Left cardiac atrium (tissue), 4 donors: ENCODE measurements around the gene ZNF394. TPM values are rescaled to one million over a fixed set of nuclear protein-coding genes. Genes with fewer than 3 reads are reported as not detected.
A peak's percentile ranks its signal among the peaks of the same experiment; 100 is the strongest.
"Not testable (repeated sequence)": the region's sequence is repeated elsewhere in the genome, so short reads cannot be mapped to it uniquely, and the experiment has no call there.

Experiments
- ATAC-seq, 2 donors: fragments of 200-7000 bp; cut with Tn5 transposase; one replicate each; pipeline ENCODE4 v1.9.1; 2020; ENCODE audit warnings: mild to moderate bottlenecking in 2 of 2, moderate library complexity in 2 of 2
- DNase-seq: peaks from one replicate; pipeline ENCODE4 v3.0.0-alpha.2; 2020
- intact Hi-C, 2 donors: fragments of 100-400 bp; cut with DNase I; formaldehyde crosslinking; loops; one replicate each; pipeline versions ENCODE4 v1.14.1 to v1.15.1; 2022 to 2023
- long read RNA-seq: library from polyadenylated mRNA; unstranded; transcript quantifications from one replicate; pipeline ENCODE4 v2.0.0, GENCODE V29; 2021
- total RNA-seq, 2 donors: library from RNA; stranded (reverse); fragmentation: NEBNext Ultra II Directional; extraction: Animal tissue kit (Norgen Biotek cat#: 25700); gene quantifications; one replicate each; pipeline ENCODE4 v1.2.1, GENCODE V29; 2021
- donor health status: DM: no; HTN: yes; CAD: no.
- donor health status: DM: no; HTN: yes; CAD: no; lungs with severe emphysema.
- donor health status: DM: yes; HTN: yes; CAD: no.
- donor health status: Dilated cardiomyopathy.

ZNF394 gene
- 10 to 100 TPM; 17.3 to 19.6 TPM for total RNA-seq
- long read RNA-seq, transcript ZNF394-201 (3 exons, 2,179 nt) = major isoform, 33 of 37 reads
- long read RNA-seq, partial matches to known transcripts = 0 of 37 reads
- long read RNA-seq, other reads (novel, unspliced or antisense) = 0 of 37 reads

DNA sequence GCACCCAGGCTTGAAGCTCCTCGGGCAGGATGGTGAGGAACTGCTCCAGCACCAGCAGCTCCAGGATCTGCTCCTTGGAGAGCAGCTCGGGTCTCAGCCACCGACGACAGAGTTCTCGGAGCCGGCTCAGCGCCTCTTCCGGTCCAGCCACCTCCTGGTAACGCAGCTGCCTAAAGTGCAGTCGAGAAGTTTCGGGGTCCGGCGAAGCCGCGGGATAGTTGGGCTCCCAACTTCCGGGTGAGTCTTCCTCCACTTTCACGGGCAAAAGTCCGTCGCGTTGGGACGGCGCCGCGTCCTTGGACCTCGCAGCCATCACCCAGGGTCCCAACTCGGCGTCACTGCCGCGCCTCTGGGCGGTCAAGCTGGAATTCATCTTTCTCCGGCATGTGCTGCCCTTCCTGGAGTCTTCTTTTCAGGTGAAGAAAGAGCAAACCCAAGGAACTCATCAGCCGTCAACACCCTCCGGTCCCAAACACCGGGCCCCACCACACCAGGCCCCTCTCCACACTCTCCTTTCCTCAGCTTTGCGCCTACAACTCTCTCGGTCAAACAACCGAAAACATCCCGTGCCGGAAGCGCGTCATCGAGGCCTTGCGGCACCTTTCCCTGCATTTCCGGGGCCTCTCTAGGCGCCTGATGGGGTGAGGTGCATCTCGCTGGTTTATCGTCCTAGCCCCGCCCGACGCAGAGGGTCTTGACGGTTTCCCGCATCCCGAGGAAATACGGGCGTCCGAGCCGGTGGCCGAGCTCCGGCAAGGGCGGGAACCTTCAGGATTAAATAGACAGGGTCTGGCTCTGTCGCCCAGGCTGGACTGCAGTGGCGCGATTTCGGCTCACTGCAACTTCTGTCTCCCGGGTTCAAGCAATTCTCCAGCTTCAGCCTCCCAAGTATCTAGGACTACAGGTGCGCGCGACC is at the start of gene ZNF394:
Gene ZNF394, minus strand, starts transcription at position 561 of the 916 bp plus-strand sequence. Its CDS starts 188 bp downstream, at position 373.
- DNase-seq = peak; percentile 95
- intact Hi-C loops = loop anchor here in 1 of 2 donors (2.0 to 5.0 kb wide), 2 partner anchors 27 to 52 kb away; partner anchors contain the start of genes FAM200A and ZNF789
- peak; percentile 64 to 70 for ATAC-seq

DNA sequence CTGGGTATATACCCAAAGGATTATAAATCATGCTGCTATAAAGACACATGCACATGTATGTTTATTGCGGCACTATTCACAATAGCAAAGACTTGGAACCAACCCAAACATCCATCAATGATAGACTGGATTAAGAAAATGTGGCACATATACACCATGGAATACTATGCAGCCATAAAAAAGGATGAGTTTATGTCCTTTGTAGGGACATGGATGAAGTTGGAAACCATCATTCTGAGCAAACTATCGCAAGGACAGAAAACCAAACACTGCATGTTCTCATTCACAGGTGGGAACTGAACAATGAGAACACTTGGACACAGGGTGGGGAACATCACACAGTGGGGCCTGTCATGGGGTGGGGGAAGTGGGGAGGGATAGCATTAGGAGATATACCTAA is 49.5 kb upstream of the ZNF394 start:
- ATAC-seq, intact Hi-C loops, DNase-seq: not testable (repeated sequence)

DNA sequence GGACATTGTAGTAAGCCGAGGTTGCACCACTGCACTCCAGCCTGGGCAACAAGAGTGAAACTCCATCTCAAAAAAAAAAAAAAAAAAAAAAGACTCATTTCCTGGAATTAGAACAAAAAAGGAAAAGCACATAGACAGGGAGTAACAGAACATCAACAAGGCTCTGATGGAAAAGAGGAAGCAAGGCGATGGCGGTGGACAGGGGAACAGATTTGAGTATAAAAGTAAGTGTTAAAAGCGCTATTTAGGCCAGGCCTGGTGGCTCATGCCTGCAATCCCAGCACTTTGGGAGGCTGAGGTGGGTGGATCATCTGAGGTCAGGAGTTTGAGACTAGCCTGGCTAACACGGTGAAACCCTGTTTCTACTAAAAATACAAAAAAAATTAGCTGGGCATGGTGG is 45.2 kb upstream of the ZNF394 start:
- intact Hi-C loops, ATAC-seq, DNase-seq: not testable (repeated sequence)

DNA sequence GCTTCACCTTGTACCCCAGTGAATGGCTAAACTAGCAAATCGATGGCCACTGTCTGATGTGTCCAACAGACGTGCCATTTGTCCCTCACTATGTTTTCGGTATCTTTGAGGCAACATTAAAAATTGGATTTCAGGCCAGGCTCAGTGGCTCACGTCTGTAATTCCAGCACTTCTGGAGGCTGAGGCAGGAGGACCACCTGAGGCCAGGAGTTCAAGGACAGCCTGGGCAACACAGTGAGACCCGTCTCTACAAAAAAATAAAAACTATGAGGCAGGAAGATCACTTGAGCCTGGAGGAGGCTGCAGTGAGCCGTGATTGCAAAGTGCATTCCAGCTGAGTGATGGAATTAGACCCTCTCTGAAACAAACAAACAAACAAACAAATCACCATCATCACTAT is 43.8 kb upstream of the ZNF394 start:
- intact Hi-C loops = no loop called here
- DNase-seq = no peak

DNA sequence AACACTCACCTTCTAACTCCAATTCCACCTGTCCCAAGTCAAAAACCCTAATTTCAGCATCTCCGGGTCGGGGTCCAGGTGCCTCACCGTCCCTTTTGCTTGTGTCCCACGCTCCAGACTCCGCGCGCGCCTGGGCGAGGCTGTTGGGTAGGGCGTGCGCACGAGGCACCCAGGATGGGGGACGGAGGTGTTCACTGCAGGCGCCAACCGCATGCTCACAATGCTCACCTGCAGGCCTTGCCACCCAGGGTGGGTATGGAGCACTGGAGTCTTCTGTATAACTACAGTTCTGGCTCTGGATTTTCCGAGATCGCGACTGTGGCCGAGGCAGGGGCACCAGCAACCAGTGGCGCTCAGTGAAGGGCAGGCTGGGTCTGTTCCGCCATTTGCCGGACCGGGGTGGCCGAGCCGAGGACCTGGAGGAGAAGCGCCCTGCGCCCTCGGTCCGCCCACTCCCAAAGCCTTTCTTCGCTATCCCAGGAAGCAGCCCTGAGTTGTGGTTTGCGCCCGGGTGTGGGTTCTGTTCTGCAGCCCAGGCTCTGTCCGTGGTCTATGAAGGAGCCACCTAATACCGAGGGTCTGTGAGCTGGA is 43.1 kb upstream of the ZNF394 start:
- DNase-seq = no peak
- no peak for ATAC-seq
- intact Hi-C loops = no loop called here

More for the DNA sequence above, 43.8 kb upstream of the ZNF394 start:
- no peak for ATAC-seq

DNA sequence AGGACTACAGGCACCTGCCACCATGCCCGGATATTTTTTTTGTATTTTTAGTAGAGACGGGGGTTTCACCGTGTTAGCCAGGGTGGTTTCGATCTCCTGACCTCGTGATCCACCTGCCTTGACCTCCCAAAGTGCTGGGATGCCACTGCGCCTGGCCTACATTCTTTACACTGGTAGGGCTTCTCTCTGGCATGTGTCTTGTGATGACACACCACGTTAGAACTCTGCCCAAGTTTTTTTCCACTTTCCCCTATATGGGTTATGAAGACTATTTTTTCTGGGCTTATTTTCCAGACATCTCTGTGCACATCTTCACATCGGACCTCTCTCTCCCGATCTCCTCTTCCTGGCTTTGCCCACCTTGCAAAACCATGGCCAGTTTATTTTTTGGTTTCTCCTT is 41.1 kb upstream of the ZNF394 start:
- intact Hi-C loops = no loop called here
- DNase-seq = no peak
- no peak for ATAC-seq

DNA sequence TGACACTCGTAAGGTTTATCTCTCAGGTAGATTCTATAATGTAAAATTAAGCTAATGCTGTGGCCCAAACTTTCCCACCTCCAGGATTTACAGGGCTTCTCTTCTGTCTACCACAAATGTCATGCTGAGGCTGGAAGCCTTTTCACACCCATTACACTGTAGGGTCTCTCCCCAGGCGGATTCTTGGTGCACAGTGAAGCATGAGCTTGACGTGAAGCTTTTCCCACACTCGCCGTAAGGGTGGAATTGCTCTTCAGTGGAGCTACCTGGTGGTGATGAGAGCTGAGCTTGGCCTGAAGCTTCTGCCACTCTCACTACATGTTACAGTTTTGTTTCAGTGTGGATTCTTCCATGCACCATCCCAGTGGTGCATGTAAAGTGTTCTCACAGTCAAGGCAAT is 40.5 kb upstream of the ZNF394 start:
- ATAC-seq (no peak), DNase-seq (no peak)
- intact Hi-C loops = no loop called here

DNA sequence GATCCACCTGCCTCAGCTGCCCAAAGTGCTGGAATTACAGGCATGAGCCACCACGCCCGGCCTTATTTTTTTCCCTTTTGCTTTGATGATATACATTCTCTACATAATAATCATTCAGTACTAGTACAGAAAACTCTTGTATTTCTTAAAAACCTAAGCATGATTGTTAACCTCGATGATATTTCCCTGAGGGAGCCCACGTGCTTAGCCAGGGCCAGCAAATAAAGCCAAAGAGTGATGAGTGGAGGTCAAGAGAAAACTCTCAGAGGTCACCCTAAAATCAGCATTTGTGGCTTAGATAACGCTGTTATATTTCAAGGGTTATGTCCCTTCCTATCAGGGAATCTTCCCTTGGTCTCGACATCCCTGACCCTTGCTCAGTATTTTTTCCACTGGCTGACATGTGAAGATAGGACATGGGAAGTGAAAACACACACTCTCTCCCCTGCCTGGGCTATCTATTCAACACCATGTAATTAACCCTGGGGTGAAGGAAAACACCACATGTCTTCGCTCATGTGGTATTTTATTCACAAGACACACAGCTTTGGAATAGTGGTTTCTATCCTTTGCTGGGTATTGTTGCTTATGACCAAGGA is 39.2 kb upstream of the ZNF394 start:
- no peak for ATAC-seq

DNA sequence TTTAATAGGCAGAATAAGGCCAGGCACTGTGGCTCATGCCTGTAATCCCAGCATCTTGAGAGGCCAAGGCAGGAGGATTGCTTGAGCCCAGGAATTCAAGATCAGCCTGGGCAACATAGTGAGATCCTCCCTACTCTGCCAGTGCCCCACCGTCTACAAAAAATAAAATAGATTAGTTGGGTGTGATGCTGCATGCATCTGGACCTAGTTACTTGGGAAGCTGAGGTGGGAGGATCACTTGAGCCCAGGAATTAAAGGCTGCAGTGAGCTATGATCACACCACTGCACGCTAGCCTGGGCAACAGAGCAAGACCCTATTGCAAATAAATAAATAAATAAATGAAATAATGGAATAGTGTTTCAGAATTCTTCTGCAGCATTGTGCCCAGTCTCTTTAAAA is 35.6 kb upstream of the ZNF394 start:
- DNase-seq (no peak), ATAC-seq (no peak)
- intact Hi-C loops = no loop called here

More for the DNA sequence above, 39.2 kb upstream of the ZNF394 start:
- intact Hi-C loops = no loop called here
- DNase-seq = no peak

DNA sequence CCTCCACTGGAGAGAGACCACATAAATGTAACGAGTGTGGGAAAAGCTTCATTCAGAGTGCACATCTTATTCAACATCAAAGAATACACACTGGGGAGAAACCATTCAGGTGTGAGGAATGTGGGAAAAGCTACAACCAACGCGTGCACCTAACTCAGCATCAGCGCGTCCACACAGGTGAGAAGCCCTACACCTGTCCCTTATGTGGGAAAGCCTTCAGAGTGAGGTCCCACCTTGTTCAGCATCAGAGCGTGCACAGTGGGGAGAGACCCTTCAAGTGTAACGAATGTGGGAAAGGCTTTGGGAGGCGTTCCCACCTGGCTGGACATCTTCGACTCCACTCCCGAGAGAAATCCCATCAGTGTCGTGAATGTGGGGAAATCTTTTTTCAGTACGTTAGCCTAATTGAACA is 31.3 kb upstream of the ZNF394 start:
- ATAC-seq (no peak), DNase-seq (no peak)
- intact Hi-C loops = no loop called here

DNA sequence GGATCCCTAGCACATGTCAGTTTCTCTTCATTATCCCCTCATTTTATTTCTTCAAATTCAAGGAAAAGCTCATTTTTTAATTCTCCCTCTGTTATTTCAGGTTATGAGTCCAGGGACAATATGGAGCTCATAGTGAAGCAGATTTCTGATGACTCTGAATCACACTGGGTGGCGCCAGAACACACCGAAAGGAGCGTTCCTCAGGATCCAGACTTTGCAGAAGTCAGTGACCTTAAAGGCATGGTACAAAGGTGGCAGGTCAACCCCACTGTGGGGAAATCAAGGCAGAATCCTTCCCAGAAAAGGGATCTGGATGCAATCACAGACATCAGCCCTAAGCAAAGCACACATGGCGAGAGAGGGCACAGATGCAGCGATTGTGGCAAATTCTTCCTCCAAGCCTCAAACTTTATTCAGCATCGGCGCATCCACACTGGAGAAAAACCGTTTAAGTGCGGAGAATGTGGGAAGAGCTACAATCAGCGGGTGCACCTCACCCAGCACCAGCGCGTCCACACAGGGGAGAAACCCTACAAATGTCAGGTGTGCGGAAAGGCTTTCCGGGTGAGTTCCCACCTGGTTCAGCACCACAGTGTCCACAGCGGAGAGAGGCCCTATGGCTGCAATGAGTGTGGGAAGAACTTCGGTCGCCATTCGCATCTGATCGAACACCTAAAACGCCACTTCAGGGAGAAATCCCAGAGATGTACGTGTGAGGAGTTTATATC is 25.8 kb upstream of the ZNF394 start:
- DNase-seq (no peak), ATAC-seq (peak in 1 of 2 donors; percentile 32)
- intact Hi-C loops = no loop called here

DNA sequence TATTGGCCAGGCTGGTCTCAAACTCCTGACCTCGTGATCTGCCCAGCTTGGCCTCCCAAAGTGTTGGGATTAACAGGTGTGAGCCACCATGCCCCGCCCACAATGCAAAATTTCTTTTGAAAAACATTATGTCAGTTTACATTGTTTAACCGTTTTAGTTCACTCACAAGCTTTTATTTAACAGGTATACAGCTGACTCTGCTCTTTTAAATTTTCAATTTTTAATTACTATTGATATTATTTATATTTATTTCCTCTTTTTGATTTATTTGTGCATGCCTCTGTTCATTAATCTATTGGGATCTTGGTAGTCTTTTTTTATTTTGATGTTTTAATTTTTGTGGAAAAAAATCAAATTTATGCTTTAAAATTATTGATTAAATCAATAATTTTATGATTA is 21.3 kb upstream of the ZNF394 start:
- no peak for DNase-seq
- no peak for ATAC-seq
- intact Hi-C loops = no loop called here

DNA sequence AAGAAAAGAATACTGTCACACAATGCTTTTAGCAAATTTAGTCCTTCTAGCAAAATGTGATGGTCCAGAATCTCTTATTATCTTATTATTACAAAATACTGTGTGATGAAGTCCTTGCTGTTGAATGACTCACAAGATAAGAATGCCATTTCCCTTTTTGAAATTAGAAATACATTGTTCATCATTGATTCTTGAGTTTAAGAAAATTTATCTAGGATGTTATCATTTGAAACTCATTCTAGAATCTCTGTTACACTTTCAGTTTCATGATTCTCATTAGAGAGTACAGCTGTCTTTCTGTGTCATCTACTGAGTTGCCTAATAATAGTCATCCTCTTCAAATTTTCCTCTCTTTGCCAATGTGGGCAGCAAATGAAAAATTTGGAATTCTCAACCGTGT is 14.0 kb upstream of the ZNF394 start:
- ATAC-seq (no peak), DNase-seq (no peak)
- intact Hi-C loops = no loop called here

DNA sequence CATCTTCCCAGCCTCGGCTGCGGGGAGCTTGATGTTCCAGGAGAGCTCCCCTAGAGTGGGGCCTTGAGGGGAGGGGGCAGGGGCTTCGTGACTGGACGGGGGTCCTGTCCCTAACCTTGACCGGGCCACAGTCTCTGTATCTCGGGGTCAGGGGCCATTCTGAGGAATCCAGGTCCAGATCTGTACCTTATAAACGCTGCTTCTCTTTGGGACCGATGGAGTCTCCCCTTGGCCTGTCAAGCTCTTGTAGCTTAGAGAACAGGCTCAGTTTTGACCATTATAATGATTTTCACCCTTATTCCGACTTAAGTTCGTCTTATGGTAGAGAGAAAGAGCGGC is 5.2 kb upstream of the ZNF394 start:
- intact Hi-C loops = no loop called here
- DNase-seq (no peak), ATAC-seq (no peak)

DNA sequence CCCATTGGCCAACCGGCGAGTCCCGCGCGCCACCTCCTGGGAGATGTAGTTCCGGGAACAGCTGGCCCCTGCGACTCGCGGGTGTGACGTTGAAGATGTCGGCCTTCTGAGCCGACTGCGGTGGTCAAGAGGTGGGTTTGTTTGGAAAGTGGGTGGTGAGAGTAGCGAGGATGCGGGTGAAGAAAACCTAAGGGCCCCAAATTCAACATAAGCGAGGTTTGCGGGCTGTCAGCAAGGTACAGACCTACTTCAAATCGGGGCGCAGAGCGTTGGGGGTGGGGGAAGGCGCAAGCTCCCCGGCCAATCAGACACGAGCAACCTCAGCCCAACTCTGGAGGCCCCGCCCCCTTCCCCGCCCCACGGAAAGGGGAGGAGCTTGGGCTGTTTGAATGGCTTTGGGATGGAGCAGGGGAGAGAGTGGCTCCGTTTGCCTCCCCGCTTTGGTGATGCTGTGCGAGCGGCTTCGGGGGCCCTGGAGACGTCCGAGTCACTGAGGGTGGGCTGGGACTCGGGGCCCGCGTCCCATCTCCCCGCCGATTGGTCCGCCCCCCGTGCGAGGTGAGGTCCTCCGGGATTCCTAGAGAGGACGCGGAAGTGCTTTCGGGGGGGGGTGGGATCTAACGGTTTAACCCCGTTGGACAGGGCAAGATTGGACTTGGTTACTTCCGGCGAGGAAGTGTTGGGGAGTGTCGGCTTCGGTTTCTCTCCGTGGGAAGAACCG is 4.7 kb upstream of the ZNF394 start, which contains the start of gene ZKSCAN5:
Gene ZKSCAN5, plus strand, starts transcription at position 60 of the 721 bp plus-strand sequence. CDS start 1,383 bp downstream, outside the sequence.
- peak; percentile 94 to 96 for ATAC-seq
- DNase-seq = peak; percentile 99
- intact Hi-C loops = loop anchor here in 1 of 2 donors (5.0 kb wide), 1 partner anchor 48 kb away; the partner anchor contains the start of gene FAM200A

DNA sequence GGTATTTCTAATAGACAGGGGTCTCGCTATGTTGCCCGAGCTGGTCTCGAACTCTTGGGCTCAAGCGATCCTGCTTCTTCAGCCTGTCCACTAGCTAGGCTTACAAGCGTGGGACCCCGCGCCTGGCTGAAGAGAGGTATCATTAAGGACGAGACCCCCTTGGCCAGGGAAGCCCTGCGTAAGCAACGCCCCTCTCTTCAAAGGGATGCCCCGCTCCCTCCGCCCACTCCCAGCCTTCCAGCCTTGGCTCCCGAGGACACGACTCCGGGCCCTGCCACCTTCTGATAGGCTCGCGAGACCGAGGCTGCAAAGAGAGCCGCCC is 4.2 kb upstream of the ZNF394 start:
- peak; percentile 93 to 96 for ATAC-seq
- DNase-seq = no peak
- intact Hi-C loops = loop anchor here in 1 of 2 donors (5.0 kb wide), 1 partner anchor 48 kb away; the partner anchor contains the start of gene FAM200A

DNA sequence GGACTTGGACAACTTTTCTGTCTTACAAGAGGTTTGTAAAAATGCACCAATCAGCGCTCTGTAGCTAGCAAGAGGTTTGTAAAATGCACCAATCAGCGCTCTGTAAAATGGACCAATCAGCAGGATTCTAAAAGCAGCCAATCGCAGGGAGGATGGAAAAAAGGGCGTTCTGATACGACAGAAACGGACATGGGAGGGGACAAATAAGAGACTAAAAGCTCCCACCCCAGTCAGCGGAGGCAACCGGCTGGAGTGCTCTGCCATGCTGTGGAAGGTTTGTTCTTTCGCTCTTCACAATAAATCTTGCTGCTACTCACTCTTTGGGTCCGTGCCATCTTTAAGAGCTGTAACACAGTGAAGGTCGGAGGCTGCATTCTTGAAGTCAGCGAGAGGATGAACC is 1.2 kb upstream of the ZNF394 start:
- ATAC-seq, DNase-seq: not testable (repeated sequence)
- intact Hi-C loops = loop anchor here in 1 of 2 donors (5.0 kb wide), 1 partner anchor 51 kb away; the partner anchor contains the start of gene FAM200A

DNA sequence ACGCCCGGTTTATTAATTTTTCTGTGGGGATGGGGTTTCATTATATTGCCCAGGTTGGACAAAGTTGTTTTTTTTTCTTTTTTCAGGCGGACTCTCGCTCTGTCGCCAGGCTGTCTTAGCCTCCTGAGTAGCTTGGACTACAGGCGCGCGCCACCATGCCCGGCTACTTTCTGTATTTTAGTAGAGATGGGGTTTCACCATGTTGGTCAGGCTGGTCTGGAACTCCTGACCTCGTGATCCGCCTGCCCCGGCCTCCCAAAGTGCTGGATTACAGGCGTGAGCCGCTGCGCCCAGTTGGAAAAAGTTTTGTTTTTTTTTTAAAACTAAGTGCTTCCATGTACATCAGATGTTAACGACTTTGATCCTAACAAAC is 542 bp upstream of the ZNF394 start:
- no peak for ATAC-seq
- intact Hi-C loops = loop anchor here in 1 of 2 donors (5.0 kb wide), 1 partner anchor 52 kb away; the partner anchor contains the start of gene FAM200A
- DNase-seq = no peak
